Measurements from ENCODE around the gene C2orf69. TPM values are rescaled to one million over a fixed set of nuclear protein-coding genes. Genes with fewer than 3 reads are reported as not detected.

Gene C2orf69
- total and polyA plus RNA-seq, 2 of the 13 experiments (the other 11 are each of a cell fraction or from before 2014, with no cell fraction given), result 4.8 to 19.3 TPM

GRCh38 chr2:199955339-199956061 is 44.4 kb downstream of the C2orf69 start, which contains the start of the genes MAIP1 and TYW5 (continued):
- no peak; the same call in 1 of the 2 replicates for TF ChIP-seq ETS1 (CRISPR knock-in tag; IDR thresholded peaks at IDR 0.05)
- TF ChIP-seq ELF3 (CRISPR knock-in tag; IDR thresholded peaks at IDR 0.05), result peak; percentile 68
- TF ChIP-seq, protein P1, sequence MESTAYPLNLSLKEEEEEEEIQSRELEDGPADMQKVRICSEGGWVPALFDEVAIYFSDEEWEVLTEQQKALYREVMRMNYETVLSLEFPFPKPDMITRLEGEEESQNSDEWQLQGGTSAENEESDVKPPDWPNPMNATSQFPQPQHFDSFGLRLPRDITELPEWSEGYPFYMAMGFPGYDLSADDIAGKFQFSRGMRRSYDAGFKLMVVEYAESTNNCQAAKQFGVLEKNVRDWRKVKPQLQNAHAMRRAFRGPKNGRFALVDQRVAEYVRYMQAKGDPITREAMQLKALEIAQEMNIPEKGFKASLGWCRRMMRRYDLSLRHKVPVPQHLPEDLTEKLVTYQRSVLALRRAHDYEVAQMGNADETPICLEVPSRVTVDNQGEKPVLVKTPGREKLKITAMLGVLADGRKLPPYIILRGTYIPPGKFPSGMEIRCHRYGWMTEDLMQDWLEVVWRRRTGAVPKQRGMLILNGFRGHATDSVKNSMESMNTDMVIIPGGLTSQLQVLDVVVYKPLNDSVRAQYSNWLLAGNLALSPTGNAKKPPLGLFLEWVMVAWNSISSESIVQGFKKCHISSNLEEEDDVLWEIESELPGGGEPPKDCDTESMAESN (CRISPR knock-in tag; conservative IDR thresholded peaks at IDR 0.05), result peak; percentile 96
- peak; percentile 89 for TF ChIP-seq MYC (CRISPR knock-in tag; IDR thresholded peaks at IDR 0.05; ENCODE audit: borderline replicate concordance)
- 0 out of 2 replicates have a peak, but pooled peaks have one; percentile 50 for TF ChIP-seq ZNF251 (CRISPR knock-in tag; IDR thresholded peaks at IDR 0.05)
- peak; percentile 96 for TF ChIP-seq ARHGAP35 (CRISPR knock-in tag; IDR thresholded peaks at IDR 0.05; ENCODE audit: borderline replicate concordance)
- peak; percentile 93 for TF ChIP-seq RFXAP (CRISPR knock-in tag; IDR thresholded peaks at IDR 0.05; ENCODE audit: borderline replicate concordance)
- no peak; the same call in 1 of the 2 replicates for TF ChIP-seq ZNF569 (CRISPR knock-in tag; IDR thresholded peaks at IDR 0.05; ENCODE audit: borderline replicate concordance)
- TF ChIP-seq ZNF460 (CRISPR knock-in tag; IDR thresholded peaks at IDR 0.05; ENCODE audit: borderline replicate concordance), result peak; percentile 72; the same call in 1 of the 2 replicates
- peak; percentile 83 for TF ChIP-seq ZNF138 (CRISPR knock-in tag; IDR thresholded peaks at IDR 0.05; ENCODE audit: low read depth)
- peak; percentile 65; the same call in 1 of the 2 replicates for TF ChIP-seq ZNF614 (CRISPR knock-in tag; IDR thresholded peaks at IDR 0.05; ENCODE audit: borderline replicate concordance)
- TF ChIP-seq FLYWCH1 (CRISPR knock-in tag; IDR thresholded peaks at IDR 0.05), result peak; percentile 83
- no peak for TF ChIP-seq ZNF775 (CRISPR knock-in tag; IDR thresholded peaks at IDR 0.05; ENCODE audit: borderline replicate concordance)
- peak; percentile 90 for TF ChIP-seq ZNF317 (CRISPR knock-in tag; IDR thresholded peaks at IDR 0.05)
- TF ChIP-seq KMT2B (CRISPR knock-in tag; IDR thresholded peaks at IDR 0.05), result peak; percentile 97; the same call in 1 of the 2 replicates
- 0 out of 2 replicates have a peak, but pooled peaks have one; percentile 21 for TF ChIP-seq TCF7 (IDR thresholded peaks at IDR 0.05; ENCODE audit: low read depth)
- peak; percentile 83; the same call in 1 of the 2 replicates for TF ChIP-seq CBX5 (CRISPR knock-in tag; IDR thresholded peaks at IDR 0.05; ENCODE audit: borderline replicate concordance)
- no peak for TF ChIP-seq FOXA1 (IDR thresholded peaks at IDR 0.05)
- peak; percentile 1; the same call in 1 of the 2 replicates for TF ChIP-seq FOXA1 (CRISPR knock-in tag; IDR thresholded peaks at IDR 0.05)
- 0 out of 2 replicates have a peak, but pooled peaks have one; percentile 86 for TF ChIP-seq DNMT3B (CRISPR knock-in tag; conservative IDR thresholded peaks at IDR 0.05)
- 0 out of 2 replicates have a peak, but pooled peaks have one; percentile 46 for TF ChIP-seq ZBTB7A (CRISPR knock-in tag; IDR thresholded peaks at IDR 0.05)
- TF ChIP-seq ZNF264 (CRISPR knock-in tag; IDR thresholded peaks at IDR 0.05), result peak; percentile 63
- peak; percentile 100 for TF ChIP-seq MTF2 (CRISPR knock-in tag; IDR thresholded peaks at IDR 0.05; ENCODE audit: borderline replicate concordance)
- no peak for TF ChIP-seq ZBTB3 (CRISPR knock-in tag; IDR thresholded peaks at IDR 0.05; ENCODE audit: borderline replicate concordance, low read depth)
- TF ChIP-seq MTERF4 (CRISPR knock-in tag; IDR thresholded peaks at IDR 0.05), result peak; percentile 96
- TF ChIP-seq NKX3-1 (CRISPR knock-in tag; IDR thresholded peaks at IDR 0.05), result peak; percentile 77; the same call in 1 of the 2 replicates

All from HepG2 (cell line).